MM.1S (cell line): ENCODE results near the gene PLAAT2.

Source experiments
- DNase-seq: peaks from one replicate; pipeline ENCODE4 v3.0.0-alpha.2; 2015
- H2AFZ ChIP-seq: fragments of 300-600 bp; sonication (generic); 2 replicates; pipeline ENCODE4 v1.6.0; 2016; ENCODE audit warnings: antibody characterized with exemption, low read length
- H3F3A ChIP-seq: fragments of 300-600 bp; sonication (generic); 2 replicates; pipeline ENCODE4 v1.6.1; 2016; ENCODE audit warnings: mild to moderate bottlenecking, antibody characterized with exemption, low read length, moderate library complexity, mixed read lengths; ENCODE audit not compliant: insufficient read depth
- H3K27ac ChIP-seq: fragments of 300-600 bp; sonication (generic); 2 replicates; pipeline ENCODE4 v1.5.1; 2016; ENCODE audit warnings: mild to moderate bottlenecking, low read length
- H3K27me3 ChIP-seq: fragments of 300-600 bp; sonication (generic); replicated peaks from 2 replicates; pipeline ENCODE4 v1.6.0; 2016; ENCODE audit warnings: low read length; ENCODE audit not compliant: insufficient read depth
- H3K36me3 ChIP-seq: fragments of 300-600 bp; sonication (generic); replicated peaks from 2 replicates; pipeline ENCODE4 v1.6.1; 2016; ENCODE audit warnings: mild to moderate bottlenecking, low read length, mixed read lengths; ENCODE audit not compliant: insufficient read depth
- H3K4me1 ChIP-seq: fragments of 300-600 bp; sonication (generic); 2 replicates; pipeline ENCODE4 v1.6.1; 2016; ENCODE audit warnings: low read length, mixed read lengths
- H3K4me2 ChIP-seq: fragments of 300-600 bp; sonication (generic); 2 replicates; pipeline ENCODE4 v1.6.0; 2016; ENCODE audit warnings: low read depth, low read length
- H3K4me3 ChIP-seq: fragments of 300-600 bp; sonication (generic); 2 replicates; pipeline ENCODE4 v1.5.1; 2016; ENCODE audit warnings: low read length, mixed read lengths
- H3K79me2 ChIP-seq: fragments of 300-600 bp; sonication (generic); 2 replicates; pipeline ENCODE4 v1.6.1; 2016; ENCODE audit warnings: mixed run types, low read length, mixed read lengths
- H3K9ac ChIP-seq: fragments of 300-600 bp; sonication (generic); 2 replicates; pipeline ENCODE4 v1.6.1; 2016; ENCODE audit warnings: low read length, mixed read lengths
- H3K9me2 ChIP-seq: fragments of 300-600 bp; sonication (generic); replicated peaks from 2 replicates; pipeline ENCODE4 v1.6.1; 2016; ENCODE audit warnings: mild to moderate bottlenecking, low read length, mixed read lengths; ENCODE audit not compliant: insufficient read depth
- H3K9me3 ChIP-seq: fragments of 300-600 bp; sonication (generic); replicated peaks from 2 replicates; pipeline ENCODE4 v1.6.1; 2016; ENCODE audit warnings: mild to moderate bottlenecking, low read length, mixed read lengths; ENCODE audit not compliant: insufficient read depth
- H4K20me1 ChIP-seq: fragments of 300-600 bp; sonication (generic); 2 replicates; pipeline ENCODE4 v1.6.1; 2016; ENCODE audit warnings: mild to moderate bottlenecking, low read length, moderate library complexity, mixed read lengths; ENCODE audit not compliant: insufficient read depth
- CTCF ChIP-seq: fragments of 300-600 bp; sonication (generic); IDR thresholded peaks from 2 replicates; pipeline ENCODE4 v1.5.1; 2016; ENCODE audit warnings: antibody characterized with exemption, low read length, mixed read lengths
- EZH2 ChIP-seq: fragments of 300-600 bp; sonication (generic); optimal IDR thresholded peaks from 2 replicates; pipeline ENCODE3; 2017; ENCODE audit warnings: low read depth, mild to moderate bottlenecking, antibody characterized with exemption, low read length, mixed read lengths
- EZH2phosphoT487 ChIP-seq: fragments of 300-600 bp; sonication (generic); IDR thresholded peaks from 2 replicates; pipeline ENCODE4 v1.6.1; 2018; ENCODE audit warnings: antibody characterized with exemption, low read length

PLAAT2 gene

GRCh38 chr11:63554877-63555223 is 8.3 kb downstream of the PLAAT2 start:
- H3K9ac ChIP-seq, result no peak overlapping the region
- H2AFZ ChIP-seq, result no peak overlapping the region
- no peaks in the 10 kb centered on the region for H3K36me3 ChIP-seq
- no peak overlapping the region for H3K27ac ChIP-seq
- no peaks in the 10 kb centered on the region for H3K9me2 ChIP-seq
- H4K20me1 ChIP-seq, result no peaks in the 10 kb centered on the region
- H3K4me2 ChIP-seq, result no peak overlapping the region
- H3K4me1 ChIP-seq, result peaks cover 9% of the 10 kb centered on the region
- H3K9me3 ChIP-seq, result no peaks in the 10 kb centered on the region
- H3F3A ChIP-seq, result 0 out of 2 replicates have a peak, but pooled peaks cover 4% of the 10 kb centered on the region
- H3K79me2 ChIP-seq, result no peaks in the 10 kb centered on the region
- H3K4me3 ChIP-seq, result no peak overlapping the region
- H3K27me3 ChIP-seq, result no peaks in the 10 kb centered on the region
- no peak for DNase-seq
- TF ChIP-seq EZH2phosphoT487, result no peak
- no peak for TF ChIP-seq CTCF
- no peak for TF ChIP-seq EZH2

- H2AFZ ChIP-seq, result peak overlapping the region; percentile 50
- H3K9ac ChIP-seq, result no peak overlapping the region
- H3K27me3 ChIP-seq, result no peaks in the 10 kb centered on the region
- no peaks in the 10 kb centered on the region for H3K79me2 ChIP-seq
- H3K4me1 ChIP-seq, result peaks cover 9% of the 10 kb centered on the region
- no peaks in the 10 kb centered on the region for H3K9me2 ChIP-seq
- no peak overlapping the region; the same call in 1 of the 2 replicates for H3K27ac ChIP-seq
- DNase-seq, result peak; percentile 12
- TF ChIP-seq EZH2 (no peak), EZH2phosphoT487 (no peak), CTCF (no peak)
- peak overlapping the region; percentile 33; the same call in 1 of the 2 replicates for H3K4me2 ChIP-seq
- H3K4me3 ChIP-seq, result no peak overlapping the region
- no peaks in the 10 kb centered on the region for H4K20me1 ChIP-seq
- H3K36me3 ChIP-seq, result no peaks in the 10 kb centered on the region
- H3K9me3 ChIP-seq, result no peaks in the 10 kb centered on the region
- 0 out of 2 replicates have a peak, but pooled peaks cover 4% of the 10 kb centered on the region for H3F3A ChIP-seq
These were observed 9.4 kb downstream of the PLAAT2 start for GRCh38 chr11:63553759-63554158.

GRCh38 chr11:63552921-63553320 is 10.3 kb downstream of the PLAAT2 start:
- Histone ChIP-seq H3K27me3 (no peaks in the 10 kb centered on the region), H2AFZ (no peak overlapping the region), H3K9ac (no peak overlapping the region), H3K4me2 (no peak overlapping the region), H3K27ac (no peak overlapping the region), H3K4me1 (peaks cover 9% of the 10 kb centered on the region), H3K9me3 (no peaks in the 10 kb centered on the region), H4K20me1 (no peaks in the 10 kb centered on the region), H3K4me3 (no peak overlapping the region), H3K79me2 (no peaks in the 10 kb centered on the region), H3F3A (0 out of 2 replicates have a peak, but pooled peaks cover 4% of the 10 kb centered on the region), H3K36me3 (no peaks in the 10 kb centered on the region), H3K9me2 (no peaks in the 10 kb centered on the region)
- no peak for DNase-seq
- no peak for TF ChIP-seq EZH2
- TF ChIP-seq CTCF, result no peak
- TF ChIP-seq EZH2phosphoT487, result no peak
